DMS53 treated with DMSO at 0.1 percent for 48 hours (cell line): ENCODE results near the gene FOLH1.
"Not testable (repeated sequence)": the region's sequence is repeated elsewhere in the genome, so short reads cannot be mapped to it uniquely, and the experiment has no call there.

Experiments
- DNase-seq: peaks from one replicate; lab custom pipeline; 2025; ENCODE audit not compliant: unreplicated experiment; lab: John Stamatoyannopoulos, UW

FOLH1 gene

GRCh38 chr11:49184756-49185155, 23.6 kb downstream of the FOLH1 start:
- not testable (repeated sequence) for DNase-seq

- DNase-seq, result peak; percentile 78
These were observed 30.5 kb downstream of the FOLH1 start for GRCh38 chr11:49177936-49178335.

GRCh38 chr11:49175378-49175777, 33.0 kb downstream of the FOLH1 start:
- DNase-seq, result not testable (repeated sequence)

GRCh38 chr11:49174691-49175366, 33.6 kb downstream of the FOLH1 start:
- DNase-seq, result not testable (repeated sequence)

GRCh38 chr11:49171613-49172012, 36.8 kb downstream of the FOLH1 start:
- DNase-seq, result not testable (repeated sequence)

GRCh38 chr11:49169579-49169978, 38.8 kb downstream of the FOLH1 start:
- peak; percentile 9 for DNase-seq

- not testable (repeated sequence) for DNase-seq
These were observed 39.4 kb downstream of the FOLH1 start for GRCh38 chr11:49168992-49169391.

- no peak for DNase-seq
These were observed 57.2 kb downstream of the FOLH1 start for GRCh38 chr11:49151211-49151610.

- not testable (repeated sequence) for DNase-seq
These were observed 106.0 kb downstream of the FOLH1 start for GRCh38 chr11:49102356-49102755.
